K562 (cell line): Measurements from ENCODE around the gene DAPK2. TPM values are rescaled to one million over a fixed set of nuclear protein-coding genes. Genes with fewer than 3 reads are reported as not detected.

Experiments used
- ATAC-seq: fragments of 200-7000 bp; cut with Tn5 transposase; 3 replicates; pipeline ENCODE4 v1.9.1; 2020; ENCODE audit warnings: moderate library complexity
- BruUV-seq: library from RNA; stranded (reverse); fragments of 400-500 nt; replicated peaks from 2 replicates; lab custom pipeline; 2021; lab: Mats Ljungman, UMichigan
- CTCF ChIA-PET: fragments of 300-600 bp; formaldehyde crosslinking; extraction: SDS; loops from one replicate; lab custom pipeline; 2021; ENCODE audit warnings: low intra/inter-chr PET ratio; lab: Yijun Ruan, JAX
- POLR2A ChIA-PET: fragments of 300-600, 350-650 bp; sonication (Branson Sonifier 250); formaldehyde crosslinking; extraction: SDS; loops from one replicate; lab custom pipeline; 2021; ENCODE audit warnings: antibody characterized with exemption, inconsistent platforms; lab: Yijun Ruan, JAX
- DNase-seq, 4 experiments: peaks; one replicate each; pipeline versions ENCODE4 v3.0.0 to v3.0.0-alpha.2; 2011 to 2018; ENCODE audit warnings: low spot score in 3 of 4, mixed read lengths in 3 of 4; ENCODE audit errors: extremely low read depth in 1 of 4
- FAIRE-seq: peaks from 2 replicates; lab custom pipeline; 2011; peaks lifted over from hg19 to GRCh38; lab: Jason Lieb, UNC
- H2AFZ ChIP-seq: 2 replicates; pipeline ENCODE4 v1.6.0; 2011; ENCODE audit warnings: low read depth, low read length, control low read depth, inconsistent platforms
- H3K27ac ChIP-seq: fragments of 200-600 bp; 3 replicates; pipeline ENCODE4 v1.8.0; 2011; ENCODE audit warnings: low read depth, mild to moderate bottlenecking, control low read depth, inconsistent platforms, low read length, moderate library complexity, mixed read lengths; ENCODE audit errors: extremely low read depth
- H3K27me3 ChIP-seq, 2 experiments: fragments of 300-600 bp in 1 of 2; 2 replicates in 1 of 2; 3 replicates in 1 of 2; pipeline versions ENCODE4 v1.6.0 to v1.8.0; 2011; ENCODE audit warnings: inconsistent platforms in 2 of 2, low read length in 2 of 2, mild to moderate bottlenecking in 1 of 2, mixed read lengths in 1 of 2, moderate library complexity in 1 of 2; ENCODE audit not compliant: control insufficient read depth in 2 of 2, insufficient read depth in 2 of 2
- H3K36me3 ChIP-seq: fragments of 300-600 bp; 3 replicates; pipeline ENCODE4 v1.8.0; 2011; ENCODE audit warnings: mild to moderate bottlenecking, low read length, inconsistent platforms; ENCODE audit not compliant: control insufficient read depth, insufficient read depth
- H3K4me1 ChIP-seq, 2 experiments: fragments of 200-600 bp in 1 of 2; replicated peaks in 1 of 2; 2 replicates in 1 of 2; 3 replicates in 1 of 2; pipeline versions ENCODE4 v1.5.1 to v1.8.0; 2011; ENCODE audit warnings: inconsistent platforms in 2 of 2, low read length in 2 of 2, mild to moderate bottlenecking in 1 of 2, mixed read lengths in 1 of 2, moderate library complexity in 1 of 2; ENCODE audit not compliant: control insufficient read depth in 2 of 2, insufficient read depth in 2 of 2
- H3K4me2 ChIP-seq: 2 replicates; pipeline ENCODE4 v1.6.1; 2011; ENCODE audit warnings: low read length, control low read depth, inconsistent platforms, mixed read lengths; ENCODE audit not compliant: insufficient read depth
- H3K4me3 ChIP-seq: fragments of 200-600 bp; sonication (generic), shearing (Covaris generic); 2 replicates; pipeline ENCODE4 v1.5.1; 2016; ENCODE audit warnings: control low read depth, inconsistent platforms
- H3K79me2 ChIP-seq: fragments of 200-600 bp; 3 replicates; pipeline ENCODE4 v1.8.0; 2011; ENCODE audit warnings: low read length, inconsistent platforms; ENCODE audit not compliant: control insufficient read depth, insufficient read depth
- H3K9ac ChIP-seq, 2 experiments: 2 replicates each; pipeline versions ENCODE4 v1.6.0 to v1.6.1; 2011; ENCODE audit warnings: low read depth in 2 of 2, low read length in 2 of 2, control low read depth in 1 of 2, inconsistent platforms in 1 of 2, mild to moderate bottlenecking in 1 of 2, mixed read lengths in 1 of 2; ENCODE audit not compliant: insufficient read depth in 1 of 2
- H3K9me1 ChIP-seq: one replicate; pipeline ENCODE4 v1.6.0; 2011; ENCODE audit warnings: inconsistent platforms, mild to moderate bottlenecking, low read length, moderate library complexity; ENCODE audit not compliant: control insufficient read depth, insufficient read depth
- H3K9me3 ChIP-seq: replicated peaks from 2 replicates; pipeline ENCODE4 v1.5.1; 2011; ENCODE audit warnings: low read depth, low read length, inconsistent platforms; ENCODE audit not compliant: control insufficient read depth, insufficient read depth
- H4K20me1 ChIP-seq: replicated peaks from 2 replicates; pipeline ENCODE4 v1.6.1; 2011; ENCODE audit warnings: low read length, inconsistent platforms, mixed read lengths; ENCODE audit not compliant: control insufficient read depth, insufficient read depth
- ARID3A ChIP-seq: IDR thresholded peaks from 2 replicates; pipeline ENCODE4 v1.6.1; 2012; ENCODE audit warnings: low read depth, low read length, improper control_type of control experiment, borderline replicate concordance
- CBX3 ChIP-seq, 2 experiments: IDR thresholded peaks; 1 replicate in 1 of 2; 2 replicates in 1 of 2; pipeline ENCODE4 v1.6.1; 2012; ENCODE audit warnings: inconsistent platforms in 2 of 2, low read length in 2 of 2, borderline replicate concordance in 1 of 2, control low read depth in 1 of 2
- EP300 ChIP-seq: IDR thresholded peaks from 2 replicates; pipeline ENCODE4 v1.6.1; 2012; ENCODE audit warnings: low read length, improper control_type of control experiment
- HCFC1 ChIP-seq: IDR thresholded peaks from 2 replicates; pipeline ENCODE4 v1.6.1; 2012; ENCODE audit warnings: low read depth, low read length, improper control_type of control experiment
- HDAC1 ChIP-seq, 2 experiments: fragments of 450-650 bp; IDR thresholded peaks; 2 replicates each; pipeline ENCODE4 v1.6.1; 2016 to 2017; ENCODE audit warnings: inconsistent platforms in 1 of 2, mild to moderate bottlenecking in 1 of 2, moderate library complexity in 1 of 2
- HMGN3 ChIP-seq: IDR thresholded peaks from 2 replicates; pipeline ENCODE4 v1.6.1; 2011; ENCODE audit warnings: borderline replicate concordance, low read depth, mild to moderate bottlenecking, mixed read lengths, low read length; ENCODE audit not compliant: insufficient read length; ENCODE audit errors: extremely low read depth
- NCOA2 ChIP-seq, 2 experiments: fragments of 450-650 bp; IDR thresholded peaks; 2 replicates each; pipeline ENCODE4 v1.6.1; 2018; ENCODE audit warnings: mild to moderate bottlenecking in 2 of 2, moderate library complexity in 1 of 2; ENCODE audit not compliant: partially characterized antibody in 2 of 2
- RCOR1 ChIP-seq, 2 experiments: IDR thresholded peaks; 2 replicates each; pipeline ENCODE4 v1.6.1; 2012; ENCODE audit warnings: low read depth in 2 of 2, low read length in 2 of 2, borderline replicate concordance in 1 of 2, improper control_type of control experiment in 1 of 2
- SPI1 ChIP-seq: IDR thresholded peaks from 2 replicates; pipeline ENCODE4 v1.6.1; 2011; ENCODE audit warnings: low read depth, low read length, control low read depth, borderline replicate concordance
- TEAD4 ChIP-seq, 2 experiments: sonication (generic) in 1 of 2; formaldehyde crosslinking in 1 of 2; IDR thresholded peaks; 2 replicates each; pipeline versions ENCODE4 v1.6.1 to v1.8.0; 2012 to 2022; ENCODE audit warnings: borderline replicate concordance in 1 of 2, inconsistent platforms in 1 of 2, low read length in 1 of 2, mild to moderate bottlenecking in 1 of 2, missing genetic modification reagents in 1 of 2
- XRCC5 ChIP-seq: fragments of 200-400 bp; formaldehyde crosslinking; IDR thresholded peaks from 2 replicates; pipeline ENCODE4 v1.6.1; 2017; ENCODE audit warnings: low read depth, mild to moderate bottlenecking, low read length
- ZNF766 ChIP-seq: fragments of 200-800 bp; sonication (Bioruptor generic); conservative IDR thresholded peaks from 2 replicates; pipeline ENCODE4 v1.6.1; 2016; ENCODE audit warnings: missing genetic modification characterization, missing compliant biosample characterization
- WGBS: fragments of 100-300 bp; shearing (Covaris generic); methylation state at CpG from one replicate; pipeline ENCODE4 v1.1.6; 2016; ENCODE audit warnings: low coverage, mixed read lengths; ENCODE audit not compliant: insufficient coverage; ENCODE audit errors: missing lambda C conversion rate; 5-methylcytosine and 5-hydroxymethylcytosine counted together
- in situ Hi-C: fragments of 300-500 bp; cut with MboI; formaldehyde crosslinking; loops from 4 replicates; pipeline ENCODE4 v1.15.0; 2018; ENCODE audit warnings: inconsistent platforms, mixed read lengths
- intact Hi-C: fragments of 100-400 bp; cut with micrococcal nuclease; formaldehyde crosslinking; loops from 2 replicates; pipeline ENCODE4 v1.14.2; 2022
- polyA plus RNA-seq, 8 experiments: library from polyadenylated mRNA; depleted of rRNA in 4 of 8; stranded (reverse) in 5 of 8; unstranded in 3 of 8; fragments of >200 nt; fragmentation: Nextera tagmentation in 2 of 8; fragmentation: Illumina TruSeq in 1 of 8; extraction: Ambion mirVana in 2 of 8; extraction: Trizol in 1 of 8; gene quantifications; 2 replicates each; pipeline versions ENCODE4 v1.2.1 to v1.2.3, GENCODE V29; 2011 to 2014; ENCODE audit warnings: inconsistent platforms in 1 of 8, missing spikeins in 1 of 8
- total RNA-seq, 7 experiments: library from RNA; depleted of rRNA in 6 of 7; stranded (reverse); fragments of >200 nt in 6 of 7; fragmentation: Illumina TruSeq in 2 of 7; extraction: Trizol in 2 of 7; gene quantifications; 2 replicates each; pipeline versions ENCODE4 v1.2.1 to v1.2.3, GENCODE V29; 2011 to 2021; ENCODE audit warnings: low replicate concordance in 1 of 7

DAPK2 gene
- total and polyA plus RNA-seq, 9 of the 15 experiments (the other 6 are each of a cell fraction or from before 2014, with no cell fraction given) = 0.14 to 5.2 (median 2.2) TPM

GRCh38 chr15:63945838-63946298 is 100.4 kb downstream of the DAPK2 start (continued):
- TF ChIP-seq NCOA2 (IDR thresholded peaks at IDR 0.05; ENCODE audit: partially characterized antibody in 2 of 2) = no peak
- TF ChIP-seq HDAC1 (IDR thresholded peaks at IDR 0.05) = no peak
- TF ChIP-seq SPI1 = no peak
- no peak for TF ChIP-seq HCFC1
- no peak for TF ChIP-seq HMGN3

GRCh38 chr15:63945007-63945788 is 101.1 kb downstream of the DAPK2 start:
- H3K4me1 ChIP-seq = peaks cover 4 to 8% of the 10 kb centered on the region in 2 experiments; a peak in 3 of 5 replicates
- ChIA-PET CTCF (interaction anchor here (1.5 kb wide), 1 partner anchor 102 kb away, joined by 6 read pairs; no protein-coding TSS in a partner anchor), POLR2A (interaction anchor here (0.5 to 1.0 kb wide), 6 partner anchors 85 to 1580 kb away, joined by 3 to 4 read pairs (median 3); no protein-coding TSS in a partner anchor)
- intact Hi-C loops (loop anchor here (1.0 to 5.0 kb wide), 3 partner anchors 48 to 118 kb away; partner anchors contain the start of gene DAPK2), in situ Hi-C loops (loop anchor here (5.0 kb wide), 1 partner anchor 97 kb away; no protein-coding TSS in a partner anchor)
- peak overlapping the region; percentile 88 for H2AFZ ChIP-seq
- peak overlapping the region; percentile 48 for H3K4me2 ChIP-seq
- peak; percentile 92 for FAIRE-seq
- no TSS peak for BruUV-seq
- no peaks in the 10 kb centered on the region for H3K9me1 ChIP-seq
- H3K27me3 ChIP-seq = no peaks in the 10 kb centered on the region
- no peaks in the 10 kb centered on the region for H4K20me1 ChIP-seq
- 32% methylated on average over 8 of the region's 8 CpGs for WGBS
- no peak overlapping the region for H3K4me3 ChIP-seq
- H3K36me3 ChIP-seq = no peaks in the 10 kb centered on the region
- peak; percentile 82 to 87 (median 84) for DNase-seq
- H3K9me3 ChIP-seq = no peaks in the 10 kb centered on the region
- no peaks in the 10 kb centered on the region for H3K79me2 ChIP-seq
- H3K27ac ChIP-seq = no peak overlapping the region
- ATAC-seq = peak; percentile 97
- H3K9ac ChIP-seq = peak overlapping the region; percentile 7 to 54; a peak in 1 of 4 replicates
- TF ChIP-seq TEAD4 (IDR thresholded peaks at IDR 0.05; ENCODE audit: low read length) (peak; percentile 53), TEAD4 (CRISPR knock-in tag; IDR thresholded peaks at IDR 0.05; ENCODE audit: borderline replicate concordance) (no peak), ZNF766 (CRISPR knock-in tag) (no peak), EP300 (0 out of 2 replicates have a peak, but pooled peaks have one; percentile 12), HDAC1 (IDR thresholded peaks at IDR 0.05) (no peak), HCFC1 (peak; percentile 35; the same call in 1 of the 2 replicates), CBX3 (IDR thresholded peaks at IDR 0.05; ENCODE audit: borderline replicate concordance in 1 of 2, low read length in 2 of 2) (peak in 1 of 2 experiments; percentile 45; a peak in 1 of 3 replicates), RCOR1 (IDR thresholded peaks at IDR 0.05; ENCODE audit: borderline replicate concordance in 1 of 2, low read depth in 2 of 2, low read length in 2 of 2) (peak in 1 of 2 experiments; percentile 79; a peak in 2 of 4 replicates), ARID3A (0 out of 2 replicates have a peak, but pooled peaks have one; percentile 30), XRCC5 (0 out of 2 replicates have a peak, but pooled peaks have one; percentile 62)
